Myocyte (in vitro differentiated cells): Measurements from ENCODE around the gene GTF3C5. TPM values are rescaled to one million over a fixed set of nuclear protein-coding genes. Genes with fewer than 3 reads are reported as not detected.

ENCODE experiments used
- DNase-seq: peaks from one replicate; pipeline ENCODE4 v3.0.0-alpha.2; 2012; ENCODE audit warnings: low read depth
- microRNA-seq: library from miRNA; unstranded; fragments of <30 nt; microRNA quantifications from one replicate; pipeline ENCODE4, GENCODE V29; 2016
- total RNA-seq: library from RNA; depleted of rRNA; stranded (reverse); fragments of >200 nt; gene quantifications from 2 replicates; pipeline ENCODE4 v1.2.3, GENCODE V29; 2014

Gene GTF3C5
- total RNA-seq, 1 donor from 2014 or later: 50.6 TPM

DNA sequence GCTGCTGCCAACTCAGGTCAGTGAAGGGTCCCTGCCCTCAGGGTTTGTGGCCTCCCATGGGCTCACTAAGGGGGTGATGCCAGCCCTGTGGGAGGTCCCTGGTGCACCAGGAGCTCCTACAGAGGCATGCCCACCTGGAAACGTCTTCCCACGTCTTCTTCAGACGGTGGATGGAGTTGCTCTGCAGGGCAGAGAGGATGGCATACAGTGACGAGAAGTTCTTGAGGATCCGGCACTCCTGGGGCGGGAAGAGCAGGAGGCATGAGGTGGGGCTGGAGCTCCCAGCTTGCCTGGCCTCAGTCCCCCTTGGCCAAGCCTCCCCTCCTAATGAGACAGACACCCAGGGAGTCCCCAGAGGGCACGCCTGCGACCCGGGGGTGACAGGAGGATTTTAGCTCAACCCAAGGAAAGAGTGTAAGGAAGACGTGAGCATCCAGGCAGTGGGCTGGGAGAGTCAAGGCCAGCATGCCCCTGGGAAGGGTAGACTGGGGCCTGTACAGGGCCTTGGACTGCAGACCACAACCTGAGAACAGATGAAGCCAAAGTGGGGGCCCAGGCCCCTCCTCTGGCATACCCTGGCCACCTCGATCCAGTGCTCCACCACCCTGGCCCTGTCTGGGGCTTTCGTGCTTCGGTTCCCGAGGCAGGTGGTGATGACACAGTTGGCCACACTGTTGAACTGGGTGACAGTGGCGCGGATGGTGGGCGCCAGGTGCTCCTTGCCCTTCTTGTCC lies 75.9 kb downstream of the GTF3C5 start:
- DNase-seq: no peak

DNA sequence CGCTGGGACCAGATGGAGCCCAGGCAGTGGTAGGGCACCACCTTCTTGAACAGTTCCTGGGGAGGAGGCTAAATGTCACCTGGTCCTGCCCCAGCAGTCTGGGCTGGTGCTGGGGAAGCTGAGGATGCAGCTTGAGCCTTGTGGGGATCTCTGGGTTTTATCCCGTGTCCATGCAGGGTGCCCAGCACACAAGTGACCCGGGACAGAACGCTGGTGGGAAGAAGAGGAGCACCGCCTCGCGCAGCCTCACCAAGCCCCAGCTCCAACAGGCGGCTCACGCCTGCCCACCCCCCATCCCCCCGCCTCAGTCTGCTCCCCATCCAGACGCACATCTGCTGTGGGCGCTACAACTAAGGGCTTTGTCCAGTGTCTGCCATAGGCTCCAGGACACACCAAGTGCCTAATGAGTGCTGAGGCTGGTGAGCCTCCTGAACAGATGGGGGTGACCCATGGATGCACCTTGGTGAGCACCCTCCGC lies 76.5 kb downstream of the GTF3C5 start:
- DNase-seq: no peak

Small RNA genes lying within 50 kb of the gene (microRNA-seq; reads per million reads assigned to microRNA genes)
- gene MIR6877: 1.3 reads per million

Other genes with a start within 250 kb of the GTF3C5 start
- gene AK8, start 152.7 kb upstream of the GTF3C5 start, total RNA-seq: 0.13 and 0.16 TPM in 2 replicates
- gene SPACA9, start 152.1 kb upstream of the GTF3C5 start, total RNA-seq: 1.7 and 3.5 TPM in 2 replicates
- gene TSC1, start 86.4 kb upstream of the GTF3C5 start, total RNA-seq: 30.3 and 54.3 TPM in 2 replicates
- 0.10 TPM in 1 of 2 replicates, not detected in the other for gene GFI1B, start 52.3 kb upstream of the GTF3C5 start, total RNA-seq
- gene CEL, start 31.0 kb downstream of the GTF3C5 start, total RNA-seq: 0.67 and 0.73 TPM in 2 replicates
- 11.3 and 17.6 TPM in 2 replicates for gene RALGDS, start 90.2 kb downstream of the GTF3C5 start, total RNA-seq
- gene GBGT1, start 132.9 kb downstream of the GTF3C5 start, total RNA-seq: 1.4 and 5.9 TPM in 2 replicates
- gene OBP2B, start 178.3 kb downstream of the GTF3C5 start, total RNA-seq: not detected in 2 replicates
- not detected in 2 replicates for gene ABO, start 244.2 kb downstream of the GTF3C5 start, total RNA-seq